K562 (cell line): ENCODE measurements around the gene PSMA7. TPM values are rescaled to one million over a fixed set of nuclear protein-coding genes. Genes with fewer than 3 reads are reported as not detected.

Experiments
- ARNT ChIP-seq, 2 experiments: fragments of 450-650 bp; IDR thresholded peaks; 2 replicates each; pipeline ENCODE4 v1.6.1; 2016; ENCODE audit warnings: mild to moderate bottlenecking in 1 of 2
- BCLAF1 ChIP-seq, 2 experiments: fragments of 450-650 bp in 1 of 2; IDR thresholded peaks; 2 replicates each; pipeline ENCODE4 v1.6.1; 2011 to 2017; ENCODE audit warnings: low read depth in 2 of 2, antibody characterized with exemption in 1 of 2, borderline replicate concordance in 1 of 2, low read length in 1 of 2, mild to moderate bottlenecking in 1 of 2, mixed read lengths in 1 of 2; ENCODE audit not compliant: control insufficient read depth in 1 of 2
- MYBL2 ChIP-seq, 2 experiments: fragments of 450-650 bp in 1 of 2; sonication (generic) in 1 of 2; formaldehyde crosslinking in 1 of 2; IDR thresholded peaks; 2 replicates each; pipeline versions ENCODE4 v1.6.1 to v1.8.1; 2017 to 2022; ENCODE audit warnings: borderline replicate concordance in 1 of 2, inconsistent platforms in 1 of 2, low read depth in 1 of 2, mild to moderate bottlenecking in 1 of 2, missing genetic modification reagents in 1 of 2, moderate library complexity in 1 of 2
- NCOA2 ChIP-seq, 2 experiments: fragments of 450-650 bp; IDR thresholded peaks; 2 replicates each; pipeline ENCODE4 v1.6.1; 2018; ENCODE audit warnings: mild to moderate bottlenecking in 2 of 2, moderate library complexity in 1 of 2; ENCODE audit not compliant: partially characterized antibody in 2 of 2
- NEUROD1 ChIP-seq: fragments of 150-350 bp; IDR thresholded peaks from 2 replicates; pipeline ENCODE4 v1.6.1; 2014; ENCODE audit warnings: borderline replicate concordance, low read length, low read depth; ENCODE audit not compliant: partially characterized antibody
- POLR2AphosphoS5 ChIP-seq: IDR thresholded peaks from 2 replicates; pipeline ENCODE4 v1.6.1; 2011; ENCODE audit warnings: mild to moderate bottlenecking, low read depth, low read length, moderate library complexity; ENCODE audit not compliant: control insufficient read depth, insufficient read depth
- RBM39 ChIP-seq: fragments of 200-400 bp; formaldehyde crosslinking; optimal IDR thresholded peaks from 2 replicates; pipeline ENCODE3; 2018; ENCODE audit warnings: low read depth, low read length
- SIN3A ChIP-seq, 2 experiments: fragments of 150-350 bp in 1 of 2; IDR thresholded peaks; 2 replicates each; pipeline ENCODE4 v1.6.1; 2011 to 2016; ENCODE audit warnings: borderline replicate concordance in 2 of 2, low read depth in 2 of 2, low read length in 2 of 2, mild to moderate bottlenecking in 2 of 2, moderate library complexity in 2 of 2; ENCODE audit not compliant: control insufficient read depth in 1 of 2
- SP2 ChIP-seq: IDR thresholded peaks from 2 replicates; pipeline ENCODE4 v1.6.1; 2011; ENCODE audit warnings: mild to moderate bottlenecking, low read depth, low read length, moderate library complexity; ENCODE audit not compliant: poor library complexity, severe bottlenecking; ENCODE audit errors: extremely low read depth
- ZFX ChIP-seq: sonication (generic); formaldehyde crosslinking; IDR thresholded peaks from 2 replicates; pipeline ENCODE4 v1.8.0; 2022; ENCODE audit warnings: mild to moderate bottlenecking, missing genetic modification reagents, moderate library complexity
- ZNF586 ChIP-seq: fragments of 450-650 bp; formaldehyde crosslinking; conservative IDR thresholded peaks from 2 replicates; pipeline ENCODE4 v1.4.0; 2020; ENCODE audit warnings: mild to moderate bottlenecking, moderate library complexity
- ZNF589 ChIP-seq: fragments of 200-800 bp; sonication (Bioruptor generic); IDR thresholded peaks from 2 replicates; pipeline ENCODE4 v1.6.1; 2016; ENCODE audit warnings: low read depth, missing genetic modification characterization, missing compliant biosample characterization
- polyA plus RNA-seq, 8 experiments: library from polyadenylated mRNA; depleted of rRNA in 4 of 8; stranded (reverse) in 5 of 8; unstranded in 3 of 8; fragments of >200 nt; fragmentation: Nextera tagmentation in 2 of 8; fragmentation: Illumina TruSeq in 1 of 8; extraction: Ambion mirVana in 2 of 8; extraction: Trizol in 1 of 8; gene quantifications; 2 replicates each; pipeline versions ENCODE4 v1.2.1 to v1.2.3, GENCODE V29; 2011 to 2014; ENCODE audit warnings: inconsistent platforms in 1 of 8, missing spikeins in 1 of 8
- total RNA-seq, 7 experiments: library from RNA; depleted of rRNA in 6 of 7; stranded (reverse); fragments of >200 nt in 6 of 7; fragmentation: Illumina TruSeq in 2 of 7; extraction: Trizol in 2 of 7; gene quantifications; 2 replicates each; pipeline versions ENCODE4 v1.2.1 to v1.2.3, GENCODE V29; 2011 to 2021; ENCODE audit warnings: low replicate concordance in 1 of 7
- TF ChIP-seq, protein P1 (sequence below): fragments of 250-450 bp; sonication (Bioruptor Pico); IDR thresholded peaks from 2 replicates; pipeline ENCODE4 v1.4.0; 2020
- TF ChIP-seq, protein P2 (sequence below): fragments of 450-650 bp; conservative IDR thresholded peaks from 2 replicates; pipeline ENCODE4 v1.6.1; 2016; ENCODE audit warnings: missing genetic modification characterization, low read depth, mild to moderate bottlenecking, missing compliant biosample characterization, moderate library complexity
- TF ChIP-seq, protein P3 (sequence below): fragments of 450-650 bp; IDR thresholded peaks from 2 replicates; pipeline ENCODE4 v1.6.1; 2016; ENCODE audit warnings: missing biosample characterization, missing genetic modification characterization
- TF ChIP-seq, protein P4 (sequence below): fragments of 450-650 bp; formaldehyde crosslinking; IDR thresholded peaks from 2 replicates; pipeline ENCODE4 v1.4.0; 2020; ENCODE audit warnings: mild to moderate bottlenecking, mixed read lengths

The PSMA7 gene
- total and polyA plus RNA-seq, 9 of the 15 experiments (the other 6 are each of a cell fraction or from before 2014, with no cell fraction given) = 257 to 510 (median 393) TPM

- TF ChIP-seq BCLAF1 (IDR thresholded peaks at IDR 0.05; ENCODE audit: borderline replicate concordance in 1 of 2, control insufficient read depth in 1 of 2, low read depth in 2 of 2, low read length in 1 of 2) (no peak), SIN3A (IDR thresholded peaks at IDR 0.05; ENCODE audit: borderline replicate concordance in 2 of 2, control insufficient read depth in 1 of 2, low read depth in 2 of 2, low read length in 2 of 2) (peak; percentile 98 to 99), NCOA2 (IDR thresholded peaks at IDR 0.05; ENCODE audit: partially characterized antibody in 2 of 2) (no peak), RBM39 (no peak), NEUROD1 (peak; percentile 50), ZNF586 (CRISPR knock-in tag) (no peak), ZFX (CRISPR knock-in tag) (no peak; the same call in none of the 2 replicates), ARNT (IDR thresholded peaks at IDR 0.05) (no peak), SP2 (no peak), ZNF589 (no peak), POLR2AphosphoS5 (peak; percentile 36; the same call in 1 of the 2 replicates), MYBL2 (IDR thresholded peaks at IDR 0.05; ENCODE audit: low read depth) (no peak), MYBL2 (CRISPR knock-in tag; IDR thresholded peaks at IDR 0.05; ENCODE audit: borderline replicate concordance) (no peak)
- TF ChIP-seq, protein P1, sequence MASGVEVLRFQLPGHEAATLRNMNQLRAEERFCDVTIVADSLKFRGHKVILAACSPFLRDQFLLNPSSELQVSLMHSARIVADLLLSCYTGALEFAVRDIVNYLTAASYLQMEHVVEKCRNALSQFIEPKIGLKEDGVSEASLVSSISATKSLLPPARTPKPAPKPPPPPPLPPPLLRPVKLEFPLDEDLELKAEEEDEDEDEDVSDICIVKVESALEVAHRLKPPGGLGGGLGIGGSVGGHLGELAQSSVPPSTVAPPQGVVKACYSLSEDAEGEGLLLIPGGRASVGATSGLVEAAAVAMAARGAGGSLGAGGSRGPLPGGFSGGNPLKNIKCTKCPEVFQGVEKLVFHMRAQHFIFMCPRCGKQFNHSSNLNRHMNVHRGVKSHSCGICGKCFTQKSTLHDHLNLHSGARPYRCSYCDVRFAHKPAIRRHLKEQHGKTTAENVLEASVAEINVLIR (CRISPR knock-in tag) = no peak; the same call in 1 of the 2 replicates
- TF ChIP-seq, protein P2, sequence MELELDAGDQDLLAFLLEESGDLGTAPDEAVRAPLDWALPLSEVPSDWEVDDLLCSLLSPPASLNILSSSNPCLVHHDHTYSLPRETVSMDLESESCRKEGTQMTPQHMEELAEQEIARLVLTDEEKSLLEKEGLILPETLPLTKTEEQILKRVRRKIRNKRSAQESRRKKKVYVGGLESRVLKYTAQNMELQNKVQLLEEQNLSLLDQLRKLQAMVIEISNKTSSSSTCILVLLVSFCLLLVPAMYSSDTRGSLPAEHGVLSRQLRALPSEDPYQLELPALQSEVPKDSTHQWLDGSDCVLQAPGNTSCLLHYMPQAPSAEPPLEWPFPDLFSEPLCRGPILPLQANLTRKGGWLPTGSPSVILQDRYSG = no peak
- TF ChIP-seq, protein P3, sequence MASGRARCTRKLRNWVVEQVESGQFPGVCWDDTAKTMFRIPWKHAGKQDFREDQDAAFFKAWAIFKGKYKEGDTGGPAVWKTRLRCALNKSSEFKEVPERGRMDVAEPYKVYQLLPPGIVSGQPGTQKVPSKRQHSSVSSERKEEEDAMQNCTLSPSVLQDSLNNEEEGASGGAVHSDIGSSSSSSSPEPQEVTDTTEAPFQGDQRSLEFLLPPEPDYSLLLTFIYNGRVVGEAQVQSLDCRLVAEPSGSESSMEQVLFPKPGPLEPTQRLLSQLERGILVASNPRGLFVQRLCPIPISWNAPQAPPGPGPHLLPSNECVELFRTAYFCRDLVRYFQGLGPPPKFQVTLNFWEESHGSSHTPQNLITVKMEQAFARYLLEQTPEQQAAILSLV = no peak
- TF ChIP-seq, protein P4, sequence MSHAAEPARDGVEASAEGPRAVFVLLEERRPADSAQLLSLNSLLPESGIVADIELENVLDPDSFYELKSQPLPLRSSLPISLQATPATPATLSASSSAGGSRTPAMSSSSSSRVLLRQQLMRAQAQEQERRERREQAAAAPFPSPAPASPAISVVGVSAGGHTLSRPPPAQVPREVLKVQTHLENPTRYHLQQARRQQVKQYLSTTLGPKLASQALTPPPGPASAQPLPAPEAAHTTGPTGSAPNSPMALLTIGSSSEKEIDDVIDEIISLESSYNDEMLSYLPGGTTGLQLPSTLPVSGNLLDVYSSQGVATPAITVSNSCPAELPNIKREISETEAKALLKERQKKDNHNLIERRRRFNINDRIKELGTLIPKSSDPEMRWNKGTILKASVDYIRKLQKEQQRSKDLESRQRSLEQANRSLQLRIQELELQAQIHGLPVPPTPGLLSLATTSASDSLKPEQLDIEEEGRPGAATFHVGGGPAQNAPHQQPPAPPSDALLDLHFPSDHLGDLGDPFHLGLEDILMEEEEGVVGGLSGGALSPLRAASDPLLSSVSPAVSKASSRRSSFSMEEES (CRISPR knock-in tag) = peak; percentile 14; the same call in 1 of the 2 replicates
Observed at GRCh38 chr20:62121776-62122653, 21.2 kb downstream of the PSMA7 start, which contains the start of gene LSM14B (continued).
